Astrocyte (in vitro differentiated cells and primary cell): Measurements from ENCODE around the gene NUP205. TPM values are rescaled to one million over a fixed set of nuclear protein-coding genes. Genes with fewer than 3 reads are reported as not detected.

Experiments used
- DNase-seq: peaks from one replicate; pipeline ENCODE4 v3.0.0-alpha.2; 2010; ENCODE audit warnings: low read depth
- FAIRE-seq: peaks from 2 replicates; lab custom pipeline; 2011; peaks lifted over from hg19 to GRCh38; lab: Jason Lieb, UNC
- H2AFZ ChIP-seq: 2 replicates; pipeline ENCODE4 v1.6.0; 2012; ENCODE audit warnings: low read depth, low read length, inconsistent platforms
- H3K27ac ChIP-seq: 2 replicates; pipeline ENCODE4 v1.5.1; 2011; ENCODE audit warnings: low read depth, low read length, inconsistent platforms
- H3K27me3 ChIP-seq: 2 replicates; pipeline ENCODE4 v1.6.0; 2011; ENCODE audit warnings: low read length, inconsistent platforms; ENCODE audit not compliant: insufficient read depth
- H3K36me3 ChIP-seq: 2 replicates; pipeline ENCODE4 v1.5.1; 2011; ENCODE audit warnings: low read length, inconsistent platforms; ENCODE audit not compliant: insufficient read depth
- H3K4me1 ChIP-seq: 2 replicates; pipeline ENCODE4 v1.5.1; 2011; ENCODE audit warnings: low read length, inconsistent platforms; ENCODE audit not compliant: insufficient read depth
- H3K4me2 ChIP-seq: 2 replicates; pipeline ENCODE4 v1.6.0; 2012; ENCODE audit warnings: low read length, inconsistent platforms
- H3K4me3 ChIP-seq: 2 replicates; pipeline ENCODE4 v1.5.1; 2011; ENCODE audit warnings: low read depth, mild to moderate bottlenecking, low read length, inconsistent platforms; ENCODE audit not compliant: insufficient read depth
- H3K79me2 ChIP-seq: 2 replicates; pipeline ENCODE4 v1.6.0; 2012; ENCODE audit warnings: mild to moderate bottlenecking, low read length, inconsistent platforms; ENCODE audit not compliant: insufficient read depth
- H3K9ac ChIP-seq: 2 replicates; pipeline ENCODE4 v1.6.0; 2012; ENCODE audit warnings: mild to moderate bottlenecking, low read length, inconsistent platforms
- H3K9me3 ChIP-seq: 2 replicates; pipeline ENCODE4 v1.5.1; 2012; ENCODE audit warnings: low read depth, mild to moderate bottlenecking, low read length, inconsistent platforms; ENCODE audit not compliant: insufficient read depth
- H4K20me1 ChIP-seq: 2 replicates; pipeline ENCODE4 v1.6.0; 2012; ENCODE audit warnings: low read length, inconsistent platforms; ENCODE audit not compliant: insufficient read depth
- H3K27ac Mint-ChIP-seq: one replicate; pipeline ENCODE4 v1.8.0; 2021; ENCODE audit warnings: mild to moderate bottlenecking, mixed read lengths; ENCODE audit not compliant: unreplicated experiment
- H3K27me3 Mint-ChIP-seq: one replicate; pipeline ENCODE4 v1.8.0; 2021; ENCODE audit warnings: low read depth, mixed read lengths; ENCODE audit not compliant: unreplicated experiment
- H3K36me3 Mint-ChIP-seq: one replicate; pipeline ENCODE4 v1.8.0; 2021; ENCODE audit warnings: low read depth, mixed read lengths; ENCODE audit not compliant: unreplicated experiment
- H3K4me1 Mint-ChIP-seq: one replicate; pipeline ENCODE4 v1.8.0; 2021; ENCODE audit warnings: low read depth, mixed read lengths; ENCODE audit not compliant: unreplicated experiment
- H3K4me3 Mint-ChIP-seq: one replicate; pipeline ENCODE4 v1.8.0; 2021; ENCODE audit warnings: mild to moderate bottlenecking, moderate library complexity, mixed read lengths; ENCODE audit not compliant: unreplicated experiment
- H3K9me3 Mint-ChIP-seq: one replicate; pipeline ENCODE4 v1.8.0; 2021; ENCODE audit warnings: mild to moderate bottlenecking, mixed read lengths; ENCODE audit not compliant: unreplicated experiment
- CTCF ChIP-seq: IDR thresholded peaks from 2 replicates; pipeline ENCODE4 v1.5.1; 2011; ENCODE audit warnings: low read depth, mild to moderate bottlenecking, inconsistent platforms, low read length, moderate library complexity; ENCODE audit not compliant: insufficient read depth
- EZH2 ChIP-seq: IDR thresholded peaks from 2 replicates; pipeline ENCODE4 v1.6.1; 2012; ENCODE audit warnings: mild to moderate bottlenecking, low read length, inconsistent platforms; ENCODE audit not compliant: insufficient read depth
- total RNA-seq: library from RNA; stranded (reverse); gene quantifications from 2 replicates; pipeline ENCODE4 v1.2.1, GENCODE V29; 2021

The NUP205 gene
- total RNA-seq, 1 donor from 2014 or later: 50.5 TPM

- Histone ChIP-seq H3K36me3 (no peaks in the 10 kb centered on the region), H3K4me3 (peak overlapping the region; percentile 93), H4K20me1 (peaks cover 35% of the 10 kb centered on the region), H2AFZ (peak overlapping the region; percentile 90), H3K4me2 (peak overlapping the region; percentile 98), H3K79me2 (peaks cover 52% of the 10 kb centered on the region), H3K27me3 (no peaks in the 10 kb centered on the region), H3K4me1 (peaks cover 8% of the 10 kb centered on the region), H3K9ac (peak overlapping the region; percentile 99), H3K9me3 (no peaks in the 10 kb centered on the region), H3K27ac (peak overlapping the region; percentile 96)
- no peak for FAIRE-seq
- Mint-ChIP-seq H3K36me3 (no peaks in the 10 kb centered on the region), H3K27me3 (no peaks in the 10 kb centered on the region), H3K4me1 (peaks cover 11% of the 10 kb centered on the region), H3K27ac (no peak overlapping the region), H3K9me3 (no peaks in the 10 kb centered on the region), H3K4me3 (no peak overlapping the region)
- no peak for DNase-seq
- TF ChIP-seq EZH2: no peak
- no peak for TF ChIP-seq CTCF
These were observed 48.2 kb upstream of the NUP205 start for GRCh38 chr7:135509589-135509838.

- H3K79me2 ChIP-seq: peaks cover 48% of the 10 kb centered on the region
- no peak within 1 kb of the TSS for H3K4me3 Mint-ChIP-seq
- peak within 1 kb of the TSS; percentile 98 for H3K4me2 ChIP-seq
- peak within 1 kb of the TSS; percentile 96 for H3K27ac ChIP-seq
- H4K20me1 ChIP-seq: peaks cover 32% of the 10 kb centered on the region
- H3K9ac ChIP-seq: peak within 1 kb of the TSS; percentile 99
- no peak within 1 kb of the TSS for H3K27ac Mint-ChIP-seq
- H3K27me3 ChIP-seq: no peaks in the 10 kb centered on the region
- peak within 1 kb of the TSS; percentile 93 for H3K4me3 ChIP-seq
- peaks cover 8% of the 10 kb centered on the region for H3K4me1 ChIP-seq
- DNase-seq (peak; percentile 85), FAIRE-seq (no peak)
- H3K4me1 Mint-ChIP-seq: peaks cover 11% of the 10 kb centered on the region
- no peaks in the 10 kb centered on the region for H3K27me3 Mint-ChIP-seq
- H3K36me3 Mint-ChIP-seq: no peaks in the 10 kb centered on the region
- TF ChIP-seq CTCF (no peak), EZH2 (no peak)
- H3K9me3 ChIP-seq: no peaks in the 10 kb centered on the region
- no peaks in the 10 kb centered on the region for H3K36me3 ChIP-seq
- H2AFZ ChIP-seq: peak within 1 kb of the TSS; percentile 99
- H3K9me3 Mint-ChIP-seq: no peaks in the 10 kb centered on the region
These were observed 47.7 kb upstream of the NUP205 start, which contains the start of gene CNOT4 for GRCh38 chr7:135509839-135510591. CNOT4 (minus strand) TSS chr7:135510102; CDS start chr7:135438331, 71,771 bp downstream.

- Mint-ChIP-seq H3K27me3 (no peaks in the 10 kb centered on the region), H3K27ac (no peak overlapping the region), H3K36me3 (no peaks in the 10 kb centered on the region), H3K4me1 (peaks cover 11% of the 10 kb centered on the region), H3K4me3 (no peak overlapping the region), H3K9me3 (no peaks in the 10 kb centered on the region)
- H3K79me2 ChIP-seq: peaks cover 41% of the 10 kb centered on the region
- H3K4me1 ChIP-seq: peaks cover 8% of the 10 kb centered on the region
- H4K20me1 ChIP-seq: peaks cover 27% of the 10 kb centered on the region
- no peaks in the 10 kb centered on the region for H3K36me3 ChIP-seq
- peak overlapping the region; percentile 99 for H3K9ac ChIP-seq
- H3K27me3 ChIP-seq: no peaks in the 10 kb centered on the region
- peak overlapping the region; percentile 93 for H3K4me3 ChIP-seq
- peak overlapping the region; percentile 99 for H2AFZ ChIP-seq
- peak overlapping the region; percentile 97 for H3K4me2 ChIP-seq
- no peaks in the 10 kb centered on the region for H3K9me3 ChIP-seq
- DNase-seq: no peak
- TF ChIP-seq CTCF (no peak), EZH2 (no peak)
- no peak overlapping the region for H3K27ac ChIP-seq
- FAIRE-seq: no peak
These were observed 47.0 kb upstream of the NUP205 start for GRCh38 chr7:135510592-135511183.
